B cell (primary cell): ENCODE results near the gene OPHN1.

Experiments used
- CTCF ChIP-seq: fragments of 200-600 bp; IDR thresholded peaks from one replicate; pipeline ENCODE4 v1.8.0; 2022; ENCODE audit warnings: antibody characterized with exemption, mild to moderate bottlenecking
- EZH2 ChIP-seq: IDR thresholded peaks from 2 replicates; pipeline ENCODE4 v1.6.1; 2012; ENCODE audit warnings: borderline replicate concordance, low read depth, mild to moderate bottlenecking, moderate library complexity, low read length; ENCODE audit not compliant: insufficient read depth, poor library complexity, severe bottlenecking

GRCh38 chrX:68416592-68416991, 16.7 kb downstream of the OPHN1 start:
- TF ChIP-seq CTCF (no peak), EZH2 (no peak)
